HG02763 (cell line): ENCODE measurements around the gene PEX26.
"Not testable (repeated sequence)": the region's sequence is repeated elsewhere in the genome, so short reads cannot be mapped to it uniquely, and the experiment has no call there.

Experiments used
- ATAC-seq: cut with Tn5 transposase; IDR thresholded peaks from one replicate; pipeline ENCODE4 v1.9.1; 2021; ENCODE audit warnings: mild to moderate bottlenecking, moderate library complexity; ENCODE audit not compliant: unreplicated experiment

Gene PEX26

GRCh38 chr22:18115906-18116371, 38.1 kb downstream of the PEX26 start:
- no peak for ATAC-seq

- no peak for ATAC-seq
Measured at GRCh38 chr22:18116634-18117033, 38.8 kb downstream of the PEX26 start.

GRCh38 chr22:18118345-18118915, 40.6 kb downstream of the PEX26 start:
- no peak for ATAC-seq

- no peak for ATAC-seq
Measured at GRCh38 chr22:18119409-18120110, 41.8 kb downstream of the PEX26 start.

- ATAC-seq = no peak
Measured at GRCh38 chr22:18120857-18121256, 43.1 kb downstream of the PEX26 start.

- ATAC-seq = no peak
Measured at GRCh38 chr22:18121506-18121905, 43.7 kb downstream of the PEX26 start.

GRCh38 chr22:18121954-18122554, 44.3 kb downstream of the PEX26 start:
- no peak for ATAC-seq

GRCh38 chr22:18123476-18124025, 45.8 kb downstream of the PEX26 start:
- ATAC-seq = not testable (repeated sequence)

GRCh38 chr22:18126606-18127005, 48.8 kb downstream of the PEX26 start:
- ATAC-seq = no peak

- ATAC-seq = no peak
Measured at GRCh38 chr22:18130018-18130417, 52.2 kb downstream of the PEX26 start.

GRCh38 chr22:18130699-18131429, 53.1 kb downstream of the PEX26 start:
- ATAC-seq = no peak

- ATAC-seq = no peak
Measured at GRCh38 chr22:18133452-18133851, 55.7 kb downstream of the PEX26 start.

GRCh38 chr22:18136563-18137320, 59.0 kb downstream of the PEX26 start:
- no peak for ATAC-seq

- not testable (repeated sequence) for ATAC-seq
Measured at GRCh38 chr22:18141004-18141403, 63.2 kb downstream of the PEX26 start.

- ATAC-seq = no peak
Measured at GRCh38 chr22:18144105-18144504, 66.3 kb downstream of the PEX26 start.

GRCh38 chr22:18145676-18146388, 68.0 kb downstream of the PEX26 start:
- no peak for ATAC-seq

GRCh38 chr22:18146389-18146753, 68.6 kb downstream of the PEX26 start:
- no peak for ATAC-seq

GRCh38 chr22:18147791-18148190, 70.0 kb downstream of the PEX26 start:
- no peak for ATAC-seq

- no peak for ATAC-seq
Measured at GRCh38 chr22:18148293-18148965, 70.6 kb downstream of the PEX26 start.
